Measurements from ENCODE around the gene GPC6.

GRCh38 chr13:93861818-93862217 is 635.2 kb downstream of the GPC6 start:
- TF ChIP-seq EZH2phosphoT487 (IDR thresholded peaks at IDR 0.05; ENCODE audit: low read depth, severe bottlenecking, unreplicated experiment), result no peak
- TF ChIP-seq, protein P1, sequence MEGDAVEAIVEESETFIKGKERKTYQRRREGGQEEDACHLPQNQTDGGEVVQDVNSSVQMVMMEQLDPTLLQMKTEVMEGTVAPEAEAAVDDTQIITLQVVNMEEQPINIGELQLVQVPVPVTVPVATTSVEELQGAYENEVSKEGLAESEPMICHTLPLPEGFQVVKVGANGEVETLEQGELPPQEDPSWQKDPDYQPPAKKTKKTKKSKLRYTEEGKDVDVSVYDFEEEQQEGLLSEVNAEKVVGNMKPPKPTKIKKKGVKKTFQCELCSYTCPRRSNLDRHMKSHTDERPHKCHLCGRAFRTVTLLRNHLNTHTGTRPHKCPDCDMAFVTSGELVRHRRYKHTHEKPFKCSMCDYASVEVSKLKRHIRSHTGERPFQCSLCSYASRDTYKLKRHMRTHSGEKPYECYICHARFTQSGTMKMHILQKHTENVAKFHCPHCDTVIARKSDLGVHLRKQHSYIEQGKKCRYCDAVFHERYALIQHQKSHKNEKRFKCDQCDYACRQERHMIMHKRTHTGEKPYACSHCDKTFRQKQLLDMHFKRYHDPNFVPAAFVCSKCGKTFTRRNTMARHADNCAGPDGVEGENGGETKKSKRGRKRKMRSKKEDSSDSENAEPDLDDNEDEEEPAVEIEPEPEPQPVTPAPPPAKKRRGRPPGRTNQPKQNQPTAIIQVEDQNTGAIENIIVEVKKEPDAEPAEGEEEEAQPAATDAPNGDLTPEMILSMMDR (IDR thresholded peaks at IDR 0.05; ENCODE audit: poor library complexity), result no peak
